ENCODE measurements around the gene MRPL16. TPM values are rescaled to one million over a fixed set of nuclear protein-coding genes. Genes with fewer than 3 reads are reported as not detected.

The MRPL16 gene
- polyA plus RNA-seq, 3 donors: 60.2 to 68.3 (median 62.8) TPM

DNA sequence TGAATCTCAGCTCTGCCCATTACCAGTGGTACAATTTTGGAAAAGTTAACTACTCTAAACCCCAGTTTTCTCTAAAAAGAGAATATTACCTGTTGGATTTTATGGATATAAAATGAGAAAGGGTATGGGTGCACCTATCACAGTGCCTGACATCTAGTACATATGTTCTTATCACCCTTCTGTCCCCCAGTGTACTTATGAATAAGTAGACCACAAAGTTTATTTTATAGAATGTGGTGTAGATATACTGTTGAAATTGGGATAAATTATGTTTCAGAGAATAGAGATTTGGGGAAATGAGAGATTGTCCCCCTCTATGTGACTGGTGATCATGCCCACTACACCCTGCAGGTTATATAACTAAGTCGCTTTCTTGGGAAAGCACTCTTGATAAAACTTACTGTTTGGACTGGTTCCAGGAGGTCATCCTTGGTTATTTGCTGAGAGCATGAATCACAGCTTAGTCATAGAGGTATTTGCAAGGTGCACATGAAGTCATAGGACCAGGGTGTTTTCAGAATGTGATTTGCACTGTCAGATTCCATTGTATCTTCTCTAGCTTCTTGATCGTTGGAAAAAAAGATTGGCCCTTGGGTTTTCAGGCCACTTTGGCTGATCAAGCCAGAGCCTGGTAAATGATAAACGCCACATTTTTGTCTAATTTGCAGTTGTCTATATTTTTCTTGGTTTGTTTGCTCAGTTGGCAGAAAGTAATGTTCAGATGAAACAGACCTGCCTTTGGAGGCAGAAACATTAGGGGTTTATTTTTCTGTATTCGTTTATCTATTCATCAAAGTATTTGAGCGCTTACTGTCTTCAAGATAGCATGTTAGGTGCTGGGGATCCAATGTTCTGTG is 34.1 kb downstream of the MRPL16 start:
- no peak for DNase-seq (ENCODE audit: low read depth in 3 of 3, low spot score in 2 of 3)

DNA sequence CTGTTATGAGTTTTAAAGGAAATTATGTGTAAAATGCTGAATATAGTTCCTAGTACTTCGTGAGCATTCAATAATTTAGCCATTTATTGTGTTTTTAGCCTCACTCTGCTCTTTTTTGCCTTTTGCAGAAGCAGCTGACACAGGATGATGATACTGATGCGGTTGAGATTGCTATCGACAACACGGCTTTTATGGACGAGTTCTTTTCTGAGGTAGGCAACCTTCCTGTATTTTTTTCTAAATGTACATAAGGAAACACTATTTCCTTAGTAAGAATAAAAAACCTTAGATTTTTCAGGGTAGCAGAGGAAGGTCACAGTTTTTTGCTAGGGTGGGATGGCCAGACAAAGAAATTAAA is 37.5 kb downstream of the MRPL16 start:
- no peak for DNase-seq (ENCODE audit: low read depth in 3 of 3, low spot score in 2 of 3)

DNA sequence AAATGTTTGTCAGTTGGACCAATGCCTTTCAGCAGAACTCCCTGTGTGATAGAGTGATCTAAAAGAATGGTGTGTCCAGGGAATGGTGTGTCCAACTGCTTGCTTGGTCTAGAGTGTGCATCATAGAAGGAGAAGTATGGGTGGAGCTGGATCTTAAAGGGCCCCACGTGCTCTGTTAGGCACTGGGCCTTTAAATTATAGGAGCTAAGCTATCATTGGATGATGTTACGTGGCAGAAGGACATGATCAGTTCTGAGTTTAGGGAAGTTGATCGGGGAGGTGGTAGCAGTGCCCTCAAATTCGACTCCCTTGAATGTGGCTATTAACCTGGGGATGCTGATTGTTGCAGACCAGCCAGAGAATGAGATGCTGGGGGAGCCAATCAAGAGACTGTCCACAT is 39.0 kb downstream of the MRPL16 start:
- no peak for DNase-seq (ENCODE audit: low read depth in 3 of 3, low spot score in 2 of 3)

DNA sequence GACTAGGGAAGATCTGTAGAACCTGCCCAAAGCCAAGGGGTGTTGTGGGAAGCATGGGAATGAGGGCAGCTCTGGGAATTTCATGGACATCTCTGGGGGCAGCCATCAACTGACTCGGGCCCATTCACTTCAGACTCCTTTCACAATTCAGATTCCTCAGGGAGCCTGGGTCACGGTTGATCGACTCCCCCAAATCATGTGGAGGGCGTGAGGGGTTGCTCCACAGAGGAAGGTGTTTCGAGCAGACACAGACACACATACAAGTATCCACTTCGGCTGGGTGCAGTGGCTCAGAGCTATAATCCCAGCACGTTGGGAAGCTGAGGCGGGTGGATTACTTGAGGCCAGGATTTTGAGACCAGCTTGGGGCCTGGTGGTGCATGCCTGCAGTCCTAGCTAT is 39.7 kb downstream of the MRPL16 start:
- no peak for DNase-seq (ENCODE audit: low read depth in 3 of 3, low spot score in 2 of 3)

DNA sequence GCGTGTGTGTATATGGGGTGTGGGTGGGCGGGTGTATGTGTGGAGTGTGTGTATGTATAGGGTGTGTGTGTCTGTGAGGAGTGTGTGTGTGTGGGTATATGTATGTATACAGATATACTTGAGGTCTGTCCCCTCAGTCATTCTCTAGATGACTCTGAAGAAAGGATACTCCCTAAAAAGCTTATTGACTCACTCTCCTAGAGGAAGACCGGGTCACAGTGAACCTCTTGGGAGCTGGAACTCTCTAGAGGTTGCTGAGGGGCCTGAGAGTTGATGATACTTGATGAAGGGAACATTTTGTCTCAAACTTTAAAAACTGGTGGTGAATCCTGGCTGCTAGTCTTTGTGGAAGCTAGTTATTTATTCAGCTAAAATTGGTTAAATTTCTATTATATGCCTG is 40.3 kb downstream of the MRPL16 start:
- DNase-seq (ENCODE audit: low read depth in 3 of 3, low spot score in 2 of 3): no peak

DNA sequence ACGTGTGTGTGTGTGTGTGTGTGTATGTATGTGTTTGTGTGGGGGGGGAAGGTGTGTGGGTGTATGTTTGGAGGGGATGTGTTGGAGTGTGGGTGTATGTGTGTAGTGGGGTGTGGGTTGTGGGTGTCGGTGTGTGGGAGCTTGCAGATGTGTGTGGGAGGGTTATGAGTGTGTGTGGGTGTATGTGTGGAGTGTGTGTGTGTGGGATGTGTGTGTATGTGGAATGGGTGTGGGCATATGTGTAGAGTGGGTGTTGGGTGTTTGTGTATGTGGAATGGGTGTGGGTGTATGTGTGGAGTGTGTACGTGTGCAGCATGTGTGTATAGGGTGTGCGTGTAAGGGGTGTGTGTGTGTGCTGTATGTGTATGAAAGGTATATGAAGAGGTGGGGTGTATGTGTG is 40.8 kb downstream of the MRPL16 start:
- no peak for DNase-seq (ENCODE audit: low read depth in 3 of 3, low spot score in 2 of 3)

DNA sequence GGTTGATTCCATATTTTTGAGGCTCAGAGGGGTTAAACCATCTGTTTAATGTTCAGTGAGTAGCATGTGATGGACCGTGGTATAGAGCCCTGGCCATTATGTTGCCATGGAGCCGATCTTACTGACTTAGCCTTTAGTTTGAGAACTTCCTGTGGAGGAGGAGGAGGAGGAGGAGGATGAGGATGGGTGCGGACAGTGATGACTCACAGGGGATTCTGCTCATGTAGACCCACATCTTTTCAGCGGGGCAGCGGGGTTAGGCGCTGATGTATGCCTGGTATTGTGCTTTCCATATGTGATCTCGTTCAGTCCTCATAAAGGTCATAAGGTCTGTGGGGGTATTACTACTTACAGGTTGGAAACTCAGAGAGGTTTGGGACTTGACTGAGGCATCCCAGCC is 41.5 kb downstream of the MRPL16 start:
- DNase-seq (ENCODE audit: low read depth in 3 of 3, low spot score in 2 of 3): no peak

DNA sequence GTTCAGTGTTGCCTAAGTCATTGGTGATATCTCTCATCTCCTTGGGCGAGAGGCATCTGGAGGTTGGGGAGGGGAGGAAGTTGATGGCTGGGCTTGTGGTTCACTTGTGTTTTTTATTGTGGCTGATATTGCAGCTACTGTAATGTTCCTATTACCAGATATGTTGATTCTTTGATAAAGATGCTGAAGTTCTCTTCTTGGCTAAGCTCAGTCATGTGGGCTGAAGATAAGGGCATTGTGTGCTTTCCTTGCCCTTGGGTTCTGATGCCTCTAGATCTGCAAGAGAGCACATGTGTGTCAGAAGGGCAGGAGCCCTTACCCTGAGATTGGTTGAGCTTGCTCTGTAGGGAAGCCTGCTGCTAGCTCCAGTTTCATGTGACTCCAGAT is 43.4 kb downstream of the MRPL16 start:
- no peak for DNase-seq (ENCODE audit: low read depth in 3 of 3, low spot score in 2 of 3)

DNA sequence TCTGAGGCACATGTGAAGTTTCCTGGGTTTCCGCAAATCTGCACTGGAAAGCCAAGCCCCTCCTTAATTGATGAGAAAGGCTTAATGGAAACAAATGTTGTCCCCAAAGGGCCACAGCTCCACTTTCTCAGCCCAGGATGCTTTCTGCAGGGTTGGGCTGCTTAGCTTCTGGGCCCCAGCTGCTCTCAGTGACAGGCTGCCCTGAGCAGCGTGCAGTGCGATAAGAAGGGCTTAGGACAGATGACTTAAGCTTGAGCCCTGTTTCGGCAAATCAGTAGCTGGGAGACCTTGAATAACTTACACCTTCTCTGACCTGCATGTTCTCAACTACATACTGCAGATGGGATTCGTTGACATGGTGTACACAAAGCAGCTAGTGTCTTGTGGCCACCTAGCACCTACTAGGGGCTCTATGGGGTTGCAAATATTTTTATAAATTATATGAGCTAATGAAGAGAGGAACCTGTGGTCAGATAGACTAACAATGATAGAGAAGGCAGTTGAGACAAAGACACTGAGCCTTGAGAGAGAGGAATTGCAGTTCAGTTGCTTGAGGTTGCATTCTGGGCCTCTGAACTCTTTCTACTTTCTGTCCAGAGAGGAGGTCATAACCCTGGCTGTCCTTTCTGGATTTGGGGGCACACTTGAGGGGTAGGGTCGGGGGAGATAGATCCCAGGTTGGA is 43.9 kb downstream of the MRPL16 start:
- no peak for DNase-seq (ENCODE audit: low read depth in 3 of 3, low spot score in 2 of 3)

DNA sequence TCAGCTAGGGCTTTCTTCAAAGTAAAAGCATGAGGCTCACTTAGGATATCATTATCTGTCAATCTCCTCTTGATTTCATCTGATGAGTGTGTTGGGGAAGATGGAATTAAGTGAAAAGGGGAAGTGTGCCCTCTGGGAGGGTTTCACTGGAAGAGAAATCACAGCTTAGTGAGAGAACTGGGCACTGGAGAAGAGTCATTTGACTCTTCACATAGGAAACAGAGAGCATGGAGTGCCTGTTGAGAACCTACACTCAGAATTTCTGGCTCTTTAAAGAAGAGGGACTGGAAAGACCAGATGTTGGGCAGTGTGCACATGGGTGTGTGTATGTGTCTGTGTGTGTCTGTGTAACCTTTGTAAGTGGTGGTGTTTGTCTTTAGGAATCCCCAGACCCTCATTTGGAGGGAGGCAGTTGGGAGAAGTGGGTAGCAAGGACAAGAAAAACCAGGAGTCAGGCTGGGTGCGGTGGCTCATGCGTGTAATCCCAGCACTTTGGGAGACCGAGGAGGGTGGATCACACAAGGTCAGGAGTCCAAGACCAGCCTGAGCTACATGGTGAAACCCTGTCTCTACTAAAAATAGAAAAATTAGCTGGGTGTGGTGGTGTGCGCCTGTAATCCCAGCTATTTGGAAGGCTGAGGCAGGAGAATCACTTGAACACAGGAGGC is 45.4 kb downstream of the MRPL16 start:
- DNase-seq (ENCODE audit: low read depth in 3 of 3, low spot score in 2 of 3): no peak

DNA sequence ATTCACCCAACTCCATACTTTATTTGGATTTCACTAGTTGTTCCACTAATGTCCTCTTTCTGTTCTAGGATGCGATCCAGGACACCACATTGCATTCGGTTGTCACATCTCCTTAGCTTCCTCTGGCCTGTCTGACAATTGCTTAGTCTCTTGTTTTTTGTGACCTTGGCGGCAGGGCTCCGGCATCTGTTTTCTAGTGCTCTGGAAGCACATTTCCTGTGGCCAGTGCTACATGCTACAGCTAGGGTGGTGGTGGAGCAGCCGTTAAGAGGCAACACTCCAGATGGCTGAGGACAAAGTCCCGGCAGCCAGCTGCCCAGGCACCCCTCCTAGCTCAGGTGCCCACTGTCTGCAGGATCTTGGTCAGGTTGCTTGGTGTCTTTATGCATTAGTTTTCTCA is 48.6 kb downstream of the MRPL16 start:
- no peak for DNase-seq (ENCODE audit: low read depth in 3 of 3, low spot score in 2 of 3)

DNA sequence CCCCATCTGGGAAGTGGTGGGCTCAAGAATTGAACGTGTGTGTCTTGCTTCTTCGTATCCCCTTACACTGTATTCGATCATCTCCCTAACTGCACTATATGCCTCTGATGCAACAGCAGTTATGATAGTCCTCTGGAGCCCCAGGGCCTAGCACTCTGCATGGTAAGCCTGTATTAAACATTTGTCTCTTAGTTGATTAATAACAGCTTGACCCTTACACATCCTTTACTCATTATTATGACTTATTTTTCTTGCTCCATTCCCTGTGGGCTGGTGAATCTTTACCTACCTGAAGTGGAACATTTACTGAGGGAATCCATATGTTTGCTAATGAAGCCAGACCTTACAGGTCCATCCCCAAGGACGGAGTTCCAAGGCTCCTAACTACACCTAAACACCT is 49.8 kb downstream of the MRPL16 start:
- DNase-seq (ENCODE audit: low read depth in 3 of 3, low spot score in 2 of 3): no peak

DNA sequence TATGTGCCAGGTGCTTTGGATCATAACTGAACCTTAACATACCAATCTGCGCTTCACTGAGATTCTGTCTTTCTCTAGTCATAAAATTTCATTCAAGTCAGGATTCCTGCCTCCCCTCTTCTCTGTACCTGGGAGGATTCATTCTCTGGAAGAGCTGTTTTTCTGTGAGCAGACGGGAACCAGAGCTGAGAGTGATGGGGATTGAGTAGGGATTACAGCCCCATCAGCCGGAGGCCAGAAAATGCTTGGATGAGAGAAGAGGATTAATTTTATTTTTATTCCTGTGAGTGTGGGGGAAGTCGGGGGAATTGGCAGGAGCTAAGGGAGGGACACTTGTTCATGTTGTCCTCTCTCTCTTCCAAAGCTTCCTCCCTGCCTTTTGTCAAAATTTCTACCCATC is 50.7 kb downstream of the MRPL16 start:
- DNase-seq (ENCODE audit: low read depth in 3 of 3, low spot score in 2 of 3): no peak

DNA sequence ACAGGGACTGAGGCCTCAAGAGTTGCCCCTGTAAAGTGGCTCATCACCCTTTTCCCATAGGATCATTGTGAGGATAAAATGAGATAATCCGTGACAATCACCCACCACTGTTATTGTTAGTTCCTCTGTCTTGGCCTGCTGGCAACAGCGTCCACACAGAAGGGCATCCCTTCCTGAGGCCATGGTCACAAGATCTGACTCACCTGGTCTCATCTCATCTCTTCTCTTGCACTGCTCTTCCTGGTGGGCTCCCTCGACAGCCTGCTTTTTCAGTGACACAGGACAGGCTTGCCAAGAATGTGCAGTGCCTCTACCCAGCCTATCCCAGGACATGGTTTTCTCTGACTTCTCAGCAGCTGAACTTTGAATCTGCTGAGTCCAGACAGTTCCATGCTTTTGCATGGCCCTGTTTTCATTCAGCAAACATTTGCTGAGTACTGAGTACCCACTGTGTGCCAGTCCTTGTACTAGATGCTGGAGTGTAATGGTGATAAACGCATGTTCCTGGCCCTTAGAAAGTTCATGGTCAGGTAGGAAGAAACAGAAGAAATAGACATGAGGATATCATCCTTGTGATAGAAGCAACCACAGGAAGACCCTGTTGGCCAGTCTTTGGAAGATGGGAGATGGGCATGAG is 52.1 kb downstream of the MRPL16 start:
- no peak for DNase-seq (ENCODE audit: low read depth in 3 of 3, low spot score in 2 of 3)

DNA sequence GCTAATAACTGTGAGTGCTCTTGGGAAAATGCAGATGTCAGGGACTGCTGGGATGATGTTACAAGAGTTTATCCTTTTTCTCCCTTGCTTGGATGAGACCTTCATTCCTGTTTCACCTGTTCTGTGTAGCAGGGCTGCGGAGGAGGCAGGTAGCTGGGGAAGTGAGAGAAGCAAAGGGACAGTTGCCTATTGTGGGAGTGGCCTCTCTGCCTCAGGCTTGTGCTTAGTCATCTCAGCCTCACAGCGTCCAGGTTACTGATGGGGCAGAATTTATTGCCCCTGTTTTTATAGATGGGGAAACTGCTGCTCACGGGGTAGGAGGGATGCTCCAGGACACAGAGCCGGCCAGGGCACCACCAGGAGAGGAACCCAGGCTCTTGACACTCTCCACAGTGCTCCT is 53.7 kb downstream of the MRPL16 start:
- DNase-seq (ENCODE audit: low read depth in 3 of 3, low spot score in 2 of 3): no peak

DNA sequence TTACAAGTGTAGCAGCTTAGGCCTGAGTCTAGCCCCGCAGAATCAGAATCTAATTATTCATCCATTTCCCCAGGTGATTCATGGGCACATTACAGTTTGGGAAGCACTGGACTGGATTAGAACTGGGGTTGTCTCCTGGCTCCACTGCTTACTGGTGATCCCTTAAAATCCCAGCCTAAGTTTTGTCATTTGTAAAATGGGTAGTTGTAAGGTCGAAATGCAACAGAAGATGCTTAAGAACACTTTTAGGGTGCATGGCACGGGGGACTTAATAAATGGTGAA is 54.1 kb downstream of the MRPL16 start:
- DNase-seq (ENCODE audit: low read depth in 3 of 3, low spot score in 2 of 3): no peak

Other genes with a start within 250 kb of the MRPL16 start
- gene OSBP, start 195.0 kb downstream of the MRPL16 start, polyA plus RNA-seq (ENCODE audit: insufficient read length in 3 of 3): 10 to 100 TPM; 60.4 to 62.9 (median 62.5) TPM
- 10 to 100 TPM; 41.4 to 45.8 (median 43.0) TPM for gene PATL1, start 141.7 kb downstream of the MRPL16 start, polyA plus RNA-seq (ENCODE audit: insufficient read length in 3 of 3)
- not detected for gene OR10V1, start 96.9 kb downstream of the MRPL16 start, polyA plus RNA-seq (ENCODE audit: insufficient read length in 3 of 3)
- 10 to 100 TPM; 49.0 to 55.2 (median 52.6) TPM for gene STX3, start 55.4 kb downstream of the MRPL16 start, polyA plus RNA-seq (ENCODE audit: insufficient read length in 3 of 3)
- not detected for gene CBLIF, start 34.7 kb upstream of the MRPL16 start, polyA plus RNA-seq (ENCODE audit: insufficient read length in 3 of 3)
- not detected for gene TCN1, start 55.7 kb upstream of the MRPL16 start, polyA plus RNA-seq (ENCODE audit: insufficient read length in 3 of 3)
- under 1 TPM in 1 of 3 donors, not detected in 2; 0.20 TPM for gene OOSP3, start 68.0 kb upstream of the MRPL16 start, polyA plus RNA-seq (ENCODE audit: insufficient read length in 3 of 3)
- gene OOSP1, start 127.7 kb upstream of the MRPL16 start, polyA plus RNA-seq (ENCODE audit: insufficient read length in 3 of 3): under 1 TPM; 0.16 to 0.19 (median 0.18) TPM
- gene OOSP4A, start 153.3 kb upstream of the MRPL16 start, polyA plus RNA-seq (ENCODE audit: insufficient read length in 3 of 3): under 1 TPM in 1 of 3 donors, not detected in 2; 0.37 TPM
- gene OOSP4B, start 206.4 kb upstream of the MRPL16 start, polyA plus RNA-seq (ENCODE audit: insufficient read length in 3 of 3): not detected
- not detected for gene OOSP2, start 229.6 kb upstream of the MRPL16 start, polyA plus RNA-seq (ENCODE audit: insufficient read length in 3 of 3)
- gene MS4A3, start 245.9 kb upstream of the MRPL16 start, polyA plus RNA-seq (ENCODE audit: insufficient read length in 3 of 3): 1 to 10 TPM in 1 of 3 donors, under 1 TPM in 2; 0.56 to 1.6 (median 0.83) TPM